AG04449 (cell line): ENCODE results near the gene EPHX1.
"Not testable (repeated sequence)": the region's sequence is repeated elsewhere in the genome, so short reads cannot be mapped to it uniquely, and the experiment has no call there.

ENCODE experiments used
- CTCF ChIA-PET: fragments of 350-600 bp; formaldehyde crosslinking; extraction: SDS; loops from one replicate; lab custom pipeline; 2021; ENCODE audit warnings: antibody characterized with exemption; lab: Yijun Ruan, JAX
- POLR2A ChIA-PET: fragments of 400-600, 350-600 bp; formaldehyde crosslinking; extraction: SDS; loops from one replicate; lab custom pipeline; 2020; ENCODE audit warnings: antibody characterized with exemption, inconsistent platforms; lab: Yijun Ruan, JAX
- DNase-seq: peaks from one replicate; pipeline ENCODE4 v3.0.0-alpha.2; 2010; ENCODE audit warnings: low read depth, low spot score
- H3K4me3 ChIP-seq: 2 replicates; pipeline ENCODE4 v1.5.1; 2011; ENCODE audit warnings: low read depth, mild to moderate bottlenecking, control low read depth, low read length
- CTCF ChIP-seq: IDR thresholded peaks from one replicate; pipeline ENCODE4 v1.5.1; 2011; ENCODE audit warnings: mild to moderate bottlenecking, moderate library complexity, low read length, control low read depth, inconsistent platforms; ENCODE audit not compliant: insufficient read depth; ENCODE audit errors: missing control alignments

EPHX1 gene

GRCh38 chr1:225811622-225812487 lies 1.9 kb downstream of the EPHX1 start:
- no peak overlapping the region for H3K4me3 ChIP-seq
- peak; percentile 45 for TF ChIP-seq CTCF
- CTCF ChIA-PET: interaction anchor here (0.6 to 3.4 kb wide), 8 partner anchors 9 to 337 kb away, joined by 3 to 14 read pairs (median 5); partner anchors contain the start of gene SRP9
- DNase-seq: no peak
- POLR2A ChIA-PET: no interaction called here

- POLR2A ChIA-PET: no interaction called here
- CTCF ChIA-PET: interaction anchor here (1.0 to 1.9 kb wide), 7 partner anchors 19 to 338 kb away, joined by 3 to 9 read pairs (median 5); no protein-coding TSS in a partner anchor
- no peak for TF ChIP-seq CTCF
- no peak for DNase-seq
- H3K4me3 ChIP-seq: no peak overlapping the region
These were observed 2.7 kb downstream of the EPHX1 start for GRCh38 chr1:225812488-225813213.

- no peak for TF ChIP-seq CTCF
- ChIA-PET CTCF (interaction anchor here (0.6 to 1.9 kb wide), 11 partner anchors 11 to 339 kb away, joined by 3 to 9 read pairs (median 4); partner anchors contain the start of gene SRP9), POLR2A (no interaction called here)
- H3K4me3 ChIP-seq: no peak overlapping the region
- DNase-seq: no peak
These were observed 3.5 kb downstream of the EPHX1 start for GRCh38 chr1:225813214-225813964.

GRCh38 chr1:225814381-225814780 lies 4.5 kb downstream of the EPHX1 start:
- ChIA-PET CTCF (interaction anchor here (0.6 to 1.9 kb wide), 6 partner anchors 37 to 340 kb away, joined by 3 to 9 read pairs (median 4); partner anchors contain the start of gene SRP9), POLR2A (no interaction called here)
- no peak for TF ChIP-seq CTCF
- H3K4me3 ChIP-seq: no peak overlapping the region
- DNase-seq: no peak

- DNase-seq, H3K4me3 ChIP-seq, POLR2A ChIA-PET: not testable (repeated sequence)
- CTCF ChIA-PET: interaction anchor here (1.7 kb wide), 2 partner anchors 37 to 332 kb away, joined by 4 to 8 read pairs; partner anchors contain the start of gene SRP9
These were observed 5.2 kb downstream of the EPHX1 start for GRCh38 chr1:225815090-225815489.

- no peak for TF ChIP-seq CTCF
- DNase-seq: no peak
- ChIA-PET CTCF (no interaction called here), POLR2A (no interaction called here)
- no peak overlapping the region for H3K4me3 ChIP-seq
These were observed 5.7 kb downstream of the EPHX1 start for GRCh38 chr1:225815526-225816178.
